H54 (cell line): ENCODE measurements around the gene DSCAML1.

ENCODE experiments used
- DNase-seq: peaks from one replicate; pipeline ENCODE4 v3.0.0; 2011; ENCODE audit warnings: low spot score, mixed read lengths; ENCODE audit not compliant: insufficient read length
- FAIRE-seq: peaks from 3 replicates; lab custom pipeline; 2011; peaks lifted over from hg19 to GRCh38; lab: Jason Lieb, UNC
- POLR2A ChIP-seq: IDR thresholded peaks from 2 replicates; pipeline ENCODE4 v1.6.1; 2011; ENCODE audit warnings: low read depth, mild to moderate bottlenecking, low read length

The DSCAML1 gene

DNA sequence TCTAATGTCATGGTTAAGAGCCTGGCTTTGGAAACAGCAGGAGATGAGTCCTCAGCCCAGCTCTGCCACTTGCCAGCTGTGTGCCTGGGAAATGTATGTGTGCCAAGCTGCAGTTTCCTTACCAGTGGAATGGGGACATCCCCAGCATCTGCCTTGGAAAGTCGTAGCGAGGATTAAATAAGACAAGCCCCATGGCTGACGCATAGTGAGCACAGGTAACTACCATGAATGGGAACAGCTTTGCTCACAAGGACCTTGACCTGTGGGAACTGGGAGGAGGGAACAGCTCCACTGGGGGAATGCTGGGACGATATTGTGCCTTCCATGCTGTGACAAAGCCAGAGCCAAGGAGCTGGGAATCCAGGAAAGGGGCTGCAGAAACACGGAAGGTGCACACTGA, 2.6 kb upstream of the DSCAML1 start:
- no peak for FAIRE-seq
- TF ChIP-seq POLR2A = no peak
- DNase-seq = no peak

DNA sequence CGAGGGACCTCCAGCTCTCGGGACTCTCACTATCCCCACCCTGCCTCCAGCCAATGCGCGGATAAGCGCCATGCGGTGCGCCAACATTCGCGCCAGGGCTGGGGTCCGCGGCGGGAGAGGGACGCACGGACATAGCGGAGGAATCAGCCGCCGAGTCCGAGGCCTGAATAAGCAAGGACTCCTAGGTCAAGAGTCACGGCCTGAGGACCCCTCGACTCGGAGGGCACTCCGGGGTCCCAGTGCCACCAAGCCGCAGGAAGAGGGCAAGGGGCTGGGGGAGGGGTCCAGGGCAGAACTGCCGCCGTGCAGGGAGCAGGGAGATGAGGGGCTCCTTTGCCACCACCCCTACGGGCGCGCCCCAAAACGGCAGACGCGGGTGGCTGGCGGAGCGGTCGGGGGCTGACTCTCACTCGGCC, 552 bp downstream of the DSCAML1 start:
- no peak for DNase-seq
- TF ChIP-seq POLR2A = no peak
- no peak for FAIRE-seq

GRCh38 chr11:117795638-117796455, 1.2 kb downstream of the DSCAML1 start:
- DNase-seq (no peak), FAIRE-seq (no peak)

GRCh38 chr11:117794772-117795629, 2.0 kb downstream of the DSCAML1 start:
- FAIRE-seq (no peak), DNase-seq (no peak)
- TF ChIP-seq POLR2A = no peak

More at GRCh38 chr11:117795638-117796455, 1.2 kb downstream of the DSCAML1 start:
- TF ChIP-seq POLR2A = no peak

GRCh38 chr11:117794135-117794534, 2.9 kb downstream of the DSCAML1 start:
- FAIRE-seq (no peak), DNase-seq (no peak)
- TF ChIP-seq POLR2A = no peak

DNA sequence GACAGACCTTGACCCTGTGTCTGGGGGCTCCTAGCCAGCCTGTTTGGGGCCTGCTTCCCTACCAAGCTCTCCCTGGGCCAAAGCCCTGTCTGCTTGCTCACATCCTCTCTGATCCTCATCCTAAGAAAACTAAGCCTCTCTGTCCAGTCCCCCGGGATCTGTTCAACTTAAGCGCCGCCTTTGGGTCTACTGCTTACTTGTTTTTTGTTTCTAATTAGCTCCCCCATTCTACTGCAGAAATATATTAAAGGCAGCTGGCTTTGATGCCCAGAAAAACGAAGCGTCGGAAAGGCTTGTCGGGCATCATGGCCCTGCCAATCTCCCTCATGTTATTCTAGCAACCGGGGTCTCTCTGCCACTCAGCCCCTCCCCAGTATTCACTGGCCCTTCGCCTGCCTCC, 3.4 kb downstream of the DSCAML1 start:
- no peak for FAIRE-seq
- TF ChIP-seq POLR2A = no peak
- no peak for DNase-seq

- DNase-seq (no peak), FAIRE-seq (no peak)
- TF ChIP-seq POLR2A = no peak
These were observed 4.0 kb downstream of the DSCAML1 start for GRCh38 chr11:117792992-117793391.

DNA sequence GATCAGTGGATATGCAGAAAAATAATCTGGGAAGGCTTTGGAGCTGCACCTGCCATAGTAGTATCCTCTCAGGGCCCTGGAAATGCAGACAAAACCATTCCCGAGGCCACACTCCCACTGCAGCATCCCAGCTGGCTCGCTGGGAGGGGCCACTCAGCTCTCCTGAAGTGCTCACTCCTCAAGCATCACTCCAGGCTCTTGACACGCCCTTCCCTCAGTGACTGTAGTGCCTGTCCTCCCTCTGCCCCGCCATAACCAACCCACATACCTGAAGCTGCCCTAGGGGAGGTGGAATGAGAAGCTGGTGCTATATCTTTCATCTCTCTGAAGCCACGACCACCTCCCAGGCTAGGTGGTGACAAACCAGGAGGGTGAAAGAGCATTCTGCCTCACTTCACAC, 4.8 kb downstream of the DSCAML1 start:
- no peak for DNase-seq
- no peak for FAIRE-seq
- TF ChIP-seq POLR2A = no peak

DNA sequence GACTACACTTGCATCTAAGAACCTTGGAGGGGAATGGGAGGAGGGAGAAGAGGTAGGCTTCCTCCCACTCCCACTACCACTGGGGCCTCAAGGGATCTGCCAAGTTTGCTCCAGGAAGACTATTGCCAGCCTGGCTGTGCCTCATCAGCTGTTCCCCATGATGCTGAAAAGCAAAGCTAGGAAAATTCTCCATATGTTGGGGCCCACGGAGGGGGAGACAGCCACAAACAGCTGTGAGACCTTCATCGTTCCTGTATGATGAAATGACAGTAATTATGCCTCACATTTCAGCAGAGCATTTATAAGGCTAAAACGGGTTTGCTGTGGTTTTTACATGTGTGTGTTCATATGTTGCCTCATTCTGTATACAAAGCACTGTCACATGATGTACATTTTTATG, 6.7 kb downstream of the DSCAML1 start:
- no peak for FAIRE-seq
- TF ChIP-seq POLR2A = no peak
- no peak for DNase-seq

DNA sequence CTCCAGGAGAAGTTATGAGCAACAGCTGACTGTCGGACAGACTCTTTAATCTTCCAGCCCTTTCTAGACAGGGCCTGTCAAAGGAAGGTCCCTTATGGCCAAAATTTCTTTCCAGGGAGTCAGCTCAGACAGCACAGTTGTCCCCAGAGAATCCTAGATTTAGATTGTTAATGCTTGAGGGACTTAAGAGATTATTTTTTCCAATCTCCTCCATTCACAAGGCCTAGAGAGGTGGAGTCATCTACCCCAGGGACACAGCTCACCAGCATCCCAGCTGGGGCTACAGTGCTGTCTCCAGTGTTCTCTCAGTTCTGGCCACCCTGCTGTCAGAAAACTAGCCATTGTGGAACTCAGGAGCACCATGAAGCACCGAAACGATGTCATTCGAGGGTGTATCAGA, 7.8 kb downstream of the DSCAML1 start:
- FAIRE-seq = no peak

DNA sequence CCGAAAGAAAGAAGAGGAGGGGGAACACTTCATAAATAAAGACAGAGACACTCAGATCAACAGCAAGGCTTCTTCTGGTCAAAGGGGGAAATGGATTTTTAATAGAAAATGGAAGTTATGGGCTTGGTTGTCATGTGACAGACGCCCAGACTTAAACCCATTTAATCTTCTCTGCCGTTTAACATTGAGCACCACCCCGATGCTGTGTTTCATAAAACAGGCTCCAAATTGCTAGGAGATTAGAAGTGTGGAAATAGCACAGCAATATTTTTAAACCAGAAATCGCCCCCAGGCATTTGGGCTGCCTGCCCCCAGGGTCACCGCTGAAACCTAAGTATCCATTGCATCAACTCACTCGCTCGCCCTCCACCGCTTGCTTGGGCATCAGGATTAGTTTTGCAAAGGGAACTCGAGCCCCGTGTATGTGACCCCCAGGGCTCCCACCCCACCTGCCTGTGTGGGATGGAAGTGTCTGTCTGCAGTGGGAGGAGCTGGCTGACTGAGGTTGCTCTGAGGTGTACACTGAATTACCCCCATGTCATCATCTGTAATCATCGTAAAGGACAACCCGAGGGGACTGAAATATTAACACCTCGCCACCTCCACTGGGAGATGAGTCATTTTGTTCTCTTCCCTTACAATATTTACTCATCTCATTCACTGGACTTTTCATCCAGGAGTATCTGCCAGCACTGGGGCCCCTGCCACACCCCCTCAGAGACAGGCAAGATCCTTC, 10.7 kb downstream of the DSCAML1 start:
- no peak for FAIRE-seq
- DNase-seq = no peak
- TF ChIP-seq POLR2A = no peak

More for the DNA sequence above, 7.8 kb downstream of the DSCAML1 start:
- TF ChIP-seq POLR2A = no peak
- no peak for DNase-seq

GRCh38 chr11:117782101-117782500, 14.9 kb downstream of the DSCAML1 start:
- DNase-seq (no peak), FAIRE-seq (no peak)
- no peak for TF ChIP-seq POLR2A

GRCh38 chr11:117781627-117782026, 15.4 kb downstream of the DSCAML1 start:
- no peak for TF ChIP-seq POLR2A
- DNase-seq (no peak), FAIRE-seq (no peak)

GRCh38 chr11:117780456-117780855, 16.6 kb downstream of the DSCAML1 start:
- no peak for TF ChIP-seq POLR2A
- no peak for FAIRE-seq
- no peak for DNase-seq
